ENCODE results near the gene MCEMP1. TPM values are rescaled to one million over a fixed set of nuclear protein-coding genes. Genes with fewer than 3 reads are reported as not detected.

MCEMP1 gene
- total and polyA plus RNA-seq, 7 donors = 0.36 to 2.8 (median 0.50) TPM; not detected in 1

GRCh38 chr19:7698583-7698982 is 21.7 kb downstream of the MCEMP1 start:
- TF ChIP-seq CTCF (IDR thresholded peaks at IDR 0.05) = no peak
- TF ChIP-seq EP300 (IDR thresholded peaks at IDR 0.05) = no peak
- Histone ChIP-seq H3K27me3 (peaks cover 5 to 55% (median 35%) of the 10 kb centered on the region in 3 donors), H3K4me3 (no peak overlapping the region), H3K9me3 (no peaks in the 10 kb centered on the region), H3K27ac (no peak overlapping the region), H3K36me3 (no peaks in the 10 kb centered on the region), H3K4me1 (no peaks in the 10 kb centered on the region)
- intact Hi-C loops (cut with DNase I) = no loop called here
- 24 to 45% methylated on average over 11 of the region's 11 CpGs for WGBS, 2 donors
- DNase-seq = no peak

- DNase-seq = no peak
- no peaks in the 10 kb centered on the region for H3K4me1 ChIP-seq
- no peaks in the 10 kb centered on the region for H3K36me3 ChIP-seq
- 26 to 37% methylated on average over 2 of the region's 2 CpGs for WGBS, 2 donors
- no peak overlapping the region for H3K27ac ChIP-seq
- TF ChIP-seq CTCF (IDR thresholded peaks at IDR 0.05) = no peak
- TF ChIP-seq POLR2AphosphoS5 (IDR thresholded peaks at IDR 0.05) = no peak
- TF ChIP-seq POLR2A (IDR thresholded peaks at IDR 0.05) = no peak
- no peak for TF ChIP-seq EP300 (IDR thresholded peaks at IDR 0.05)
- intact Hi-C loops (cut with DNase I) = no loop called here
- H3K9me3 ChIP-seq = no peaks in the 10 kb centered on the region
- no peak overlapping the region for H3K4me3 ChIP-seq
- peaks cover 5 to 58% (median 35%) of the 10 kb centered on the region in 3 donors for H3K27me3 ChIP-seq
Measured at GRCh38 chr19:7699003-7699402, 22.1 kb downstream of the MCEMP1 start.

GRCh38 chr19:7699417-7700401 is 22.8 kb downstream of the MCEMP1 start:
- 54 to 57% methylated on average over 15 of the region's 15 CpGs for WGBS, 2 donors
- intact Hi-C loops (cut with DNase I) = no loop called here

GRCh38 chr19:7701049-7701653 is 24.3 kb downstream of the MCEMP1 start:
- no peak for DNase-seq
- Histone ChIP-seq H3K4me1 (no peaks in the 10 kb centered on the region), H3K4me3 (no peak overlapping the region), H3K27me3 (peaks cover 5 to 62% (median 35%) of the 10 kb centered on the region in 3 donors), H3K9me3 (no peaks in the 10 kb centered on the region), H3K27ac (no peak overlapping the region), H3K36me3 (no peaks in the 10 kb centered on the region)
- TF ChIP-seq EP300 (IDR thresholded peaks at IDR 0.05) (no peak), CTCF (IDR thresholded peaks at IDR 0.05) (no peak), POLR2AphosphoS5 (IDR thresholded peaks at IDR 0.05) (no peak), POLR2A (IDR thresholded peaks at IDR 0.05) (no peak)
- 89 to 92% methylated on average over 12 of the region's 12 CpGs for WGBS, 2 donors
- intact Hi-C loops (cut with DNase I) = no loop called here

More at GRCh38 chr19:7699417-7700401, 22.8 kb downstream of the MCEMP1 start:
- no peak for DNase-seq
- Histone ChIP-seq H3K27me3 (peaks cover 5 to 64% (median 35%) of the 10 kb centered on the region in 3 donors), H3K4me3 (no peak overlapping the region), H3K9me3 (no peaks in the 10 kb centered on the region), H3K4me1 (no peaks in the 10 kb centered on the region), H3K36me3 (no peaks in the 10 kb centered on the region), H3K27ac (no peak overlapping the region)
- no peak for TF ChIP-seq POLR2AphosphoS5 (IDR thresholded peaks at IDR 0.05)
- no peak for TF ChIP-seq POLR2A (IDR thresholded peaks at IDR 0.05)
- TF ChIP-seq CTCF (IDR thresholded peaks at IDR 0.05) = no peak
- no peak for TF ChIP-seq EP300 (IDR thresholded peaks at IDR 0.05)

Data from sigmoid colon (tissue), 7 donors.